Femur (tissue), 1 donor: ENCODE data around the gene PEX12.
"Not testable (repeated sequence)": the region's sequence is repeated elsewhere in the genome, so short reads cannot be mapped to it uniquely, and the experiment has no call there.

Source experiments
- DNase-seq: peaks from one replicate; pipeline ENCODE4 v3.0.0-alpha.2; 2017

The PEX12 gene

DNA sequence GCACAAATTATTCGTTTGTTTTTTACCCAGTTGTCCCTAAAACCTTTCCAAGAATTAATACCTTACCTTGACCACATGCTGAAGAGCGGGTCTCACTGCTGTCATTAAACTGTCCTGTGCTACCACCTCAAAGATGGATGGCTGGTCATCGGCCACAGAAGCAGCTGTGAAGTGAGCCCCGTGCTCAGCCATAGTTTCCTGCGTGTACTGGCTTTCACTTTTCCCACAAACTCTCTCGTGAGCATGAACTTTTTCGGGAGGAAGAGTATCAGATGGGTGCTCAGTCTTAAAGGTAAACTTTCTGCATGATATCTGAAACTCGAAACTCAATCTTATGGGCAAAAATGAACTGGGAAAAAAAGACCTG is 558 bp downstream of the PEX12 start:
- DNase-seq = peak; percentile 31

DNA sequence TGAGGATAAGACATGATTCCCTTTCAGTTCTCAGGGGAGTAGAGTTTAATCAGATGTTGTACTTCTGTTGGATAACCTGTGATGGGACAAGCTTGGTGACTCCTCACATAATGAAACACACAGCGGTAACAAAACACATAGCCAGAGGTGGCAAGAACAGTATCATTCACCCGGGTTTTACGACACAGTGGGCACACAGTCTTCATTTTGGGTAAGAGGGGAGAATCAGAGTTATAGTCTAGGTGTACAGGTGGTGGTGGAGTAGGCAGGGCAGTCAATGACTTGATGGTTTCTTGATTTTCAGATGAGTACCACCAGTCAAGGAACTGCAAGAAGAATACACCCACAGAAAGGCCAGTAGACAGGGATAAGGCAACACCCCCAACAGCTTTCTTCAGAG is 2.6 kb downstream of the PEX12 start:
- no peak for DNase-seq

DNA sequence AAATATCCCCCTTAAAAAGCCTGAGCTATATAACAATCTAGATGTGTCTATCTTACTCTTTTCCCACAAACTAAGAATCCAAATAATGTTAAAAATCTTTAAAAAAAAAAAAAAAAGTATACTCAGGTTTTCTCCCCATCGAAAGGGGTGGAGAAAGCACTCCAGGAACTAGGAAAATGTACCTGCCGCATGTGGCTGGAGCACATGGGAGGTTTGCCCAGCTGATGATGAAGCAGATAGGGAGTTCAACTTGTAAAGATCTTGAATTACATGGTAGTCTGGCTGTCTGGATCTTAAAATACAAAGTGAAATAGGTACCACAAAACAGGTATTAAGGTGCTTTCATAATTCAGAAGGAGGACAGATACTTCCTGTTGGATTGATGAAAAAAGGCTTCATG is 9.0 kb downstream of the PEX12 start:
- no peak for DNase-seq

DNA sequence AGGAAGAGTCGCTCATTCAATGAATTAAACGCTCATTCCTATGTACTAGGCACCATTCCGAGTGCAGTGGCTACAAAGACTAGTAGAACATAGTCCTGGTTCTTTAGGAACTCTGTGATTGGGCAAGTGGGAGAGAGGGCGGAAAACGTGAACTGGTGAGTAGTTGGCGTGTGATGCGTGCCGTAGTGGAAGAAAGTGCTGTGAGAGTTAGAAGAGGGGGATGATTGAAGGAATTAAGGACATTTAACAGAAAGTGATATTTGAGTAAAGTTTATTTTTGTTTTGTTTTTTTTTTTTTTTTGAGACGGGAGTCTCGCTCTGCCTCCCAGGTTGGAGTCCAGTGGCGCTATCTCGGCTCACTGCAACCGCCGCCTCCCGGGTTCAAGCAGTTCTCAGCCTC is 9.8 kb downstream of the PEX12 start:
- no peak for DNase-seq

DNA sequence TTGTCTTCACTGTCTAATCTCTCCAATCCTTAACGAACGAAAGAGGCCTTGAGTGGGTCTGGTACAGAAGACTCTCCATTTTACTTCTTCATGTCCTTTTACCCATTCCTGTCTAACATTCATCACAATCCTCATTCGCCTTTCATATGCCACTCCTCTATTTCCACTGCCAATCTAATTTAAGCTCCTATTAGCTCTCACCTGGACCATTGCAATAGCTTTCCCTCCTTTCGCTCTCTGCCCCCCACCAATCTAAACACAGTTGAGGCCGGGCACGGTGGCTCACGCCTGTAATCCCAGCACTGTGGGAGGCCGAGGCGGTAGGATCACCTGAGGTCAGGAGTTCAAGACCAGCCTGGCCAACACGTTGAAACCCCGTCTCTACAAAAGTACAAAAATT is 11.4 kb downstream of the PEX12 start:
- no peak for DNase-seq

DNA sequence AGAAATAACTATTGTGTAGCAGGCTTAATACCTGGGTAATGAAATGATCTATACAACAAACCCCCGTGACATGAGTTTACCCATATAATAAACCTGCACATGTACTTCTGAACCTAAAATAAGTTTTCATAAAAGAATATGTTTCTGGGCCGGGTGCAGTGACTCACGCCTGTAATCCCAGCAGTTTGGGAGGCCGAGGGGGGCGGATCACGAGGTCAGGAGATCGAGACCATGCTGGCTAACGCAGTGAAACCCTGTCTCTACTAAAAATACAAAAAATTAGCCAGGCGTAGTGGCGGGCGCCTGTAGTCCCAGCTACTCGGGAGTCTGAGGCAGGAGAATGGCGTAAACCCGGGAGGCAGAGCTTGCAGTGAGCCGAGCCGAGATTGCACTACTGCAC is 15.2 kb downstream of the PEX12 start:
- not testable (repeated sequence) for DNase-seq

DNA sequence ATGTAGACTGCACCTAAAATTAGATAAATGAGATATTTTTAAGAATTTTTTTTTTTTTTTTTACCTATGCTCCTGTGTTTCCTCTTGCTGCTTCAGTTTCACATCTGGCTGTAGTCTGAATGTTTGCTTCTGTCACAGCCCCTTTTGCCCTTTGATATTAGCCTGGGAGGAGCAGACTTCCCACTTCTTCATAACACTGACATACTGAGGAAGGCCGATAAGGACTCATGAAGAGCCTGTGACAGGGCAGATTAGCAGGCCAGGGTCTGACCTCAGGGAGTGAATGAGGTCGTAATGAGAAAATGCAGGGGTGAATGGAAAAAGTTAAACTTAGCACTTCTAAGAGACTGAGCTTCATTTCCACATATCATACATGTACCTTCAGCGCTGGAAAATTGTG is 17.7 kb downstream of the PEX12 start, which contains the start of gene SLFN14:
Gene SLFN14, minus strand, starts transcription at position 117 of the 400 bp plus-strand sequence. CDS start 2,757 bp downstream, outside the sequence.
- no peak for DNase-seq

DNA sequence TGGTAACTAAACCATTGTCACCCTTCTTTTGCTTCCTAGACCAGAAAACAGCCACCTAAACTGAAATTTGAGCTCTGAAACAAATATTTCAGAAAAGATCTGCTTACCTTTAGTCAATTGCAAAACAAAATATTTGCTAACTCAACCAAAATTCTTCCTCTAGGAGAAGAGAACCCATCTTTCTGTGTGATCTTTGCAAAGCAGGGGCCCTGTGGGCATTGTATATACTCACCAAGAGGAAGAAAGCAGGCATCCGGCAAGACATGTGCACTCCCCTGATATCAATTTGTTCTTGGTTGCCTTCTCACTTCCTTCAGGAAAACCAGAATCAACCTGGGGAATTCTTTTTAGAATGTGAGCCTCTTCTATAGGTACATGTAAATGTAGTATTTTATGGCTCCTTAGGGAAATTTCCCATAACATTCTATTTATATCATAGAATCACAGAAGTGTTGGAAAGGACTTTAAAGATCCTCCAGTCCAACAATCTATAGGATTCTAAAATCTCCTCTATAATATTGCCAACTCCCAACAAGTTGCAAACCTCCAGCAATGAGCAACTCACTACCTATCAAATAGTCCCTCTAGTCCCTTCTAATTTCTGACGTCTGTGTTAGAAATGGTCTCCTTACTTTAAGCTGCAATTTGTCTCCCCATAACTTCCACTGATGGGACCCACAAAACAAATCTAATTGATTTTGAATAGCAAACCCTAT is 18.7 kb downstream of the PEX12 start:
- DNase-seq = no peak

DNA sequence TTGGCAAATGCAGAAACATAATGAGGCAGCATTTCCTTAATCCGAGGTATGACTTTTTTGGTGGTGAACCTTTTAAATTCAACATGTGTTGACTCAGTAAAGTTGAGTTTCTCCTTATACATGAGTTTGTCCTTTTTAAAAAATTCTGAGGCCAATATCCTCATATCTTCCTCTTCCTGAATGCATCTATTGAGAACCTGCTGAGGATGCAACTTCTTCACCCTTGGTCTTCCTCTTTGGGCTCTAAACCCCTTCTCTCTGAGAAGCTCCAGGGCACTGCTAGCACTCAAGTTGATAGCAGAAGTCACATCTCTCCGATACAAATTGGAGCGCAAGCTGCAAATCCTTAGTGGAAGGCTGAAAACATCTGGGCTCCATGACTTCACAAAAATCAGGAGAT is 21.0 kb downstream of the PEX12 start:
- no peak for DNase-seq

DNA sequence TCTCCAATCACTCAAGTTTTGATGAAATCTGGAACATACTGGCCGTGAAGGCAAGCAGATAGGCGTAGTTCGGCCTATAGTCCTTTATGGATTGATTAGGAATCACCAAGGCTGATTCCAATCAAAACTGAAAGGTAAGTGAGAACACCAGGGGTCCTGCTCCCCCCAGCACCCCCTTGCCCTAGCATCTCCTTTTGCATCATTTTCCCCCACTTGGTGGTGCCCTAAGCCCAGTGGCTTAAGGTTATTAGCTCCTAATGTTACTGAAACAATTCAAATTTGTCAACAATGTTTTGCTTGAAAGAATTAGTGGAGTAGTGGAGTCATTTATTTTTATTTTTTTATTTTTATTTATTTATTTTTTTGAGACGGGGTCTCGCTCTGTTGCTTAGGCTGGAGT is 22.7 kb downstream of the PEX12 start:
- no peak for DNase-seq

DNA sequence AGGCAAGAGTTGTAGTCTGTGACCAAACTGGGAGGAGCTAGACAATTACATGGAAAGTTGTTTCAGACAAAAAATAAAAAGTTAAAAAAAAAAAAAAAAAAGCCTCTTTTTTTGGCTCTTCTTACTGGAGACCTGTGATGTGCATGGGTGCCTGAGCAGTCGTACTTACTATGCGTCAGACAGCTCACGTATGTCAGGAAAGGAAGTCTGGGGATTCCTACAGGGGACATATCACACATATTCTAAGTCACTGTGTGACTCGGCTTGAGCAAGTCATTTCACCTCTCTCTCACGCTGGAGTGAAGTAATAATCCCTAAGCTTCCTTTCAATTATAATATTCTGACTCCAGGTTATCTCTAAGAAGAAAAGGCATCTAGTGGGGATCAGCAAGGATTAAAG is 23.7 kb downstream of the PEX12 start:
- no peak for DNase-seq

DNA sequence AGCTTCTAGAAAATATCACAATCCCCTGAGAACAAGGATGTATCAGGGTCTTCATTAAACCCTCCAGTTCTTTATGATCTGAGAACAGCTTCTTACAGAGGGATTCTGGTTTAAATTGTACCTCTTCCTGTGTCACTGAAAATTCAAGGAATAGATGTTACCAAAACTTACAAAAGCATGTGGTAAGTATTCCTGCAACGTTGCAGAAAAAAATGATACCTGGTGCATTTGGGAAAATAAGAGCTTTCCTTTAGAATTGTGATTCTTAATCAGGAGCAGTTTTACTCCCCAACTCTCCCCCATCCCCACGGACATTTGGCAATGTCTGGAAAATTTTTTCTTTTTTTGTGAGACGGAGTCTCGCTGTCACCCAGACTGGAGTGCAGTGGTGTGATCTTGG is 25.1 kb downstream of the PEX12 start:
- DNase-seq = no peak

DNA sequence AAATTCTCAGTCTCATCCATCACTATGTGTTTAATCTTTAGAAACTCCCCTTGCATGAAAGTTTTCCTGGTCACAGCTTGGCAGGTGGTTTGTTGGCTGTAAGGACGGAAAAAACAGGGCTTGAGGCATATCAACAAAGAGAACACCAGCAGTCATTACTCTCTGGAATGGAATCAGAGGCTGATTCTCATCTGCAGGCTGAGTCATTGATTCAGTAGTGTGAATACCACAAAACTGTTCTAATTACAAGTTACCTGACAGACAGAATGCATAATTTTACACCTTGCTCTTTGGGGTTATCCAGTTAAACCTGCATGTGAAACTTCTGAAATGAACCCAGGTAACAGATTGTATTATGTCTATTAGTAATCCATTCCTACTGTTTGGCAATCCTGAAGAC is 29.4 kb downstream of the PEX12 start:
- no peak for DNase-seq

DNA sequence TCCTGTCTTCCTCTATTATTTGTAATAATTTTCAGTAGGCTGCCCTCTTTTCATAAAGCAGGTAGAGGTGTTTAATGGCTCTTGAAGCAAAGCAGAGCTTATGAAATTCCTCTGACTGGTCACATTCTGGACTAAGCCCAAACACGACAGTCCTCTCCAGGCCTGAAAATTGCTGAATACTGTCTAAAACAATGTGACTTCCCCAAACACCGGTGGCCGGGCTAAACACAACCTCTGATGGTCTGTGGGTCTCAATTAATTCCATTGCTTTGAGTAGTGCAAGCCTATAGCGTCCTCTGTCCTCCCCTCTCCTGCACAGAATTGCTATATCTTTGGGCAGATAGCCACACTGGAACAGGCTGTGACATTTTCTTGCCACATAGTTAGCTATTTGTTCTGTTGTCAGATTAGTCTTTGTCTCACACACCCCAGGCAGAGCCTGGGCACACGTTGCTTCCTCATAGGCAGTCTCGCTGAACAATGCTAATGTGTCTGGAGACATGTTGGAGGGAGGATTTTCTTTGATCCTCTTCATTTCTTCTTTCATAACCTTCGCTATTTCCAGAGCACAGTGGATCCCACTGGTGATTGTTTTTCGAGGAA is 30.1 kb downstream of the PEX12 start:
- DNase-seq = no peak

DNA sequence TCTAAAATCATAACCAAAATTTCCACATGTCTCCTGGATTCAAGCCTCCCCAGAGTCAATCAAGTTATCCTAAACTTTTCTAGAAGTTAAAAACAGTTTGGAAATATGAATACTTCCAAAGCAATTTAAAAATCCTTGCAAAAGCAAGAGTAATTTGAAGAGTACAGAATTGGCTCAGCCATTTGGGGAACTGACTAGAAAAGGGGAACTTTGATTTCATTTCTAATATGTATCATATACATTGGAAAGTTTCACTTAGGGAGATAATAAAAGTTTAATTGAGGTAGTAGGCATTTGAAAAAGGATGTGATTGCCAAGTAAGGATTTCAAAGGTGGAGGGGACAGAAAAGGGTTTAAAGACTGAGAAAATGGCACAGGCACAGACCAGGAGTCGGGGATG is 31.9 kb downstream of the PEX12 start:
- no peak for DNase-seq

DNA sequence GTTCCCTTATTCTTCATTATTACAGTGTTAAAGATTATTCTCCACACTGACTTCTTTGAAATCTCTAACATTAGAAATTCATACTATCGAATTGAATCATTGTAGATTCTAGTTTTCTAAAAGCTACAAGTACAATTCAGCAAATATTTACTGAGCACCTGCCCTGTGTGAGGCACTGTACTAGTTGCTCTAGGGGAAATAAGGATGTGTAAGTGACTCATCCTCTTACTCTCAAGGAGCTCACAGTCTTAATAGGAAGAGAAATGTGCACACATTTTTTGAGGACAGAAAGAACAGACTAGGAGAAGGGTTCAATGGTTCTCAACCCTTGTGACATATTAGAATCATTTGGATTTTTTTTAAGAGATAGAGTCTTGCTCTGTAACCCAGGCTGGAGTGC is 33.2 kb downstream of the PEX12 start:
- no peak for DNase-seq

DNA sequence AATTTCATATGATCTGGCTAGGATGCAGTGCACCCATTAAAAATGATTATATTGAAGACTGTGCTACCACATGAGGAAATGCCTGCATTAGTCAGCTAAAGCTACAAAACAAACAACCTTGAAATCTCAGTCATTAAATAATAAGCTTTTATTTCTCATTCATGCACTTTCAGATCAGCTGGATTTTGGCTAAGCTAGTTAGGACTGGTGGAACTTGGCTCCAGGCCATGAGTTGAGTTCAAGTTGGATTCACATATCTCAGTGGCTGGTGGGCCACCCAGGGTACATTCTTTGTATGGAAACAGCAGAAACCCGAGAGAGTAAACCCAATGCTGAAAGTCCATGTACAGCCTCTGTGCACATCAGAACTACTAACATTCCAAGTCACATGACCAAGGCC is 34.5 kb downstream of the PEX12 start:
- no peak for DNase-seq

DNA sequence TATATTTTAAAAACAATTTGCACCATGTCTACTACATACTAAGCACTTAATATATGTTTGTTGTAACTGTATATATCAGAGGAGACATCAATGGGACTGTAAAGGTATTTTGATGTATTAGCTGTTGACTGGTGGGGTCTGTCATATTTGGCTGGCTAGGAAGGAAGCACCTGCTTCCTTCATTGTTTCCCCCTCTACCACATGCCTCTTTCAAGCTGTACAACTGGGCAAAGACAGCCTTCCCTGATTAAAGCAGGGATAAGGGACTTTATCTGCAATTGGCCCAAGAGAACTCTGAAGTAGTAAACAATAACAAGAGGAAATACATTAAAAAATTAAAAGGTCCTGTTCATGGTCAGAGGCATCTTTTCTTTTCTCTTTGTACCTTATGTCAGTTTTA is 35.4 kb downstream of the PEX12 start:
- no peak for DNase-seq

DNA sequence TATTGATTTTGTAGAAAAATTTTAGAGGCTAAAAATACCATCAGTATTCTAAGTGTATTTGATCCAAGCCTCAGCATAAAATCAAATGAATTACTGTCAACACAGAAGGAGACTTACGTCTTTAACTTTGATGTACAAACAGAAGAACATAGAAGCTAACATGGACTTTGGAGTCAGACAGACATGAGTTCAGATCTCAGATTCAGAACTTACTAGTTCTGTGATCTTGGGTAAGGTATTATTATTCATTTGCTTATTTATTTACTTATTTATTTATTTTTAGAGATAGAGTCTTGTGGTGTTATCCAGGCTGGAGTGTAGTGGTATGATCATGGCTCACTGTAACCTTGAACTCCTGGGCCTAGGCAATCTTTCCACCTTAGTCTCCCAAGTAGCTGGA is 36.9 kb downstream of the PEX12 start:
- DNase-seq = no peak

DNA sequence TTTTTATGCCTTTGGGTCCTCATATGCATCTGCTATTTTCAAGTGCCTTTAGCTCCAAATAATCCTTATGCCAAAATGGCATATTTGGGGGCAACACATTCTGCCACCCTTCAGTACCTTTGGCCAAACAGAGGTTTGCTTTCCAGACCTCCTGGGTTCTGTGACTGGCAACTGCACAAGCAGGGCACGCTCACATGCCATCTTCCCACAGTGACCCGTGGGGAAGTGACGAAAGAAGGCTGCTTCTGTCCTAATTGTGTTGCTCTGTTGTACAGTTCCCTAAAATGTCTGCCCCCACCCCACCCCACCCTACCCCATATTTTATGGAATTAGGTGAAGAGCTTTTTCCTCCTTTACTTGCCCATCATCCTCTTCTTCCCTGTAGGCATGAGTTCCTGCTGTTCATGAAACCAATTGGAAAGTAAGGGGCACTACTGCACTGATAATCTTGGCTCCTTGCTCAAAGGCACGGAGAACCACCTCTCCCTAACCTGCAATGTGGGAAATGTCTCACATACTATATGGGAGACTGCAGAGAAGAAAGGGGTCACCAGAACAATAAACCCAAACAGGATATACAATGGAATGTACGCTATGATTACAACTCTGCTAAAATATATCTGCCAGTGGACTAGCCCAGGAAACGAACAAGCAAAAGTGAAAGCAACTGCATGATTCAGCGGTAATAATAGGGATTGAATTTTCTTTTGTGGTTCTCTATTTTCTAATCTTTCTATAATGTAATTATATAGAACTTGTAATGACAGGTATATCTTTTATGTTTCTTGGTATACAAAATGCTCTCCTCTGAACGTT is 37.6 kb downstream of the PEX12 start:
- DNase-seq = peak; percentile 26

DNA sequence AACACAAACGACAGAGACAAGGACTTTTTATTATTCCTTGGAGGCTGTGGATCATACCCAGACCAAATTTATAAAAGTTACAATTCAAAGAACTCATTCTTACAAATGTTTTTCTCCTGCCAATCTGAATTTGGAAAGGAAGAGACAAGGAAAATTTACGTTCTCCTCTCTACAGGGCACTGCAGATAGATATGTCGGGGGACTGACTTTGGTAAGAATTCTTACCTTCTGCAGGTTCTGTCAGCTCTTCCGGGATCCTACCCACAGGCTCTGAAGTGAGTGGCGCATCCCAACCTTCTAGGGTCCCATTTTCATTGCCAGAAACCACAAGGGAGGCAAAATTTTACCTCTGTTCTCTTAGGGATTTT is 38.7 kb downstream of the PEX12 start:
- DNase-seq = no peak

DNA sequence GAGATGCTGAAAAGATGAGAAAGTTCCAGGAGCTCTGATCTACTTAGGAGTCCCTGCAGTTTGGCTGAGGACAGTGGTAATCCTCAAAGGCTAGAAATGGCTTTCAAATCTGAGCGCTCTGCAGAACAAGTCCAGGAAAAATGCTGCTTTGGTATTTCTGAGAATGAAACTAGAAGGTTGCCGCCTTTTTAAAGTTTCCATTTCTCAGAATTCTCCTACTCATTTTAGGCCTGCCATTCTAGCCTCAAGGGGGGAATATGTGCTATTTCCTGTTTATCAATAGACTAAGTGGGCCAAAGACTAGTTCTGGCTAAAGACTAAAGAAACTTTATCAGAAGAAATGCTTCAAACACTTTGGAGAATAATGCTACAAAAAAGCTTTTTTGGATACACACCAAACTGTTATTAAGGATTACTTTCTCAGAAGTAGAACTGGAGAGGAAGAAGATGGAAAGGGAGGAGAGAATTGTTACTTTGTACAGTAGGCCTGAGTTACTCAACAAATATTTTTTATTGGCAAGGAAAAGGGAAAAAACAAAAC is 40.7 kb downstream of the PEX12 start, which contains the start of gene SLFN12L:
Gene SLFN12L, minus strand, starts transcription at position 78 of the 541 bp plus-strand sequence. CDS start 15,314 bp downstream, outside the sequence.
- no peak for DNase-seq

DNA sequence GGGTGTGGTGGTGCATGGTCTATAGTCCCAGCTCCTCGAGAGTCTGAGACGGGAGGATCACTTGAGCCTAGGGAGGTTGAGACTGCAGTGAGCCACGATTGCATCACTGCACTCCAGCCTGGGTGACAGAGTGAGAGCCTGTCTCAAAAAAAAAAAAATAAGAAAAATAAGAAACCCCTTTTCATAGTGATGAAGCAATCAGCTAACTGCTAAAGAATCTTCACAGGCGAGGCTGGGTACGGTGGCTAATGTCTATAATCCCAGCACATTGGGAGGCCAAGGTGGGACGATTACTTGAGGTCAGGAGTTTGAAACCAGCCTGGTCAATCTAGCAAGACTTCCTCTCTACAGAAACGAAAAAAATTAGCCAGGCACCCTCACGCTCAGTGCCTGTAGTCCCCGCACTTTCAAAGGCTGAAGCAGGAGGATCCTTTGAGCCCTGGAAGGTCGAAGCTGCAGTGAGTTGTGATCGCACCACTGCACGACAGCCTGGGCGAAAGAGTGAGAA is 41.7 kb downstream of the PEX12 start:
- DNase-seq = no peak

DNA sequence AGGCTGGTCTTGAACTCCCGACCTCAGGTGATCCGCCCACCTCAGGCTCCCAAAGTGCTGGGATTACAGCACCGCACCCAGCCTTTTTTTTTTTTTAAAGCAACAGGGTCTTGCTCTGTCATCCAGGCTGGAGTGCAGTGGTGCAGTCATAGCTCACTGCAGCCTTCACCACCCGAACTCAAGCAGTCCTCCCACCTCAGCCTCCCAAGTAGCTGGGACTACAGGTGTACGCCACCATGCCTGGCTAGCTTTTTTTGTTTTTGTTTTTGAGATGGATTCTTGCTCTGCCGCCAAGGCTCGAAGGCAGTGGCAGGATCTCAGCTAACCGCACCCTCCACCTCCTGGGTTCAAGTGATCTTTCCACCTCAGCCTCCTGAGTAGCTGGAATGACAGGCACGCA is 43.0 kb downstream of the PEX12 start:
- DNase-seq = not testable (repeated sequence)
